Skeletal muscle satellite cell (primary cell): ENCODE results near the gene DHX15. TPM values are rescaled to one million over a fixed set of nuclear protein-coding genes. Genes with fewer than 3 reads are reported as not detected.
"Not testable (repeated sequence)": the region's sequence is repeated elsewhere in the genome, so short reads cannot be mapped to it uniquely, and the experiment has no call there.

Experiments used
- H3K27me3 ChIP-seq: 2 replicates; pipeline ENCODE4 v1.7.0; 2013; ENCODE audit warnings: low read length; ENCODE audit not compliant: control insufficient read depth, insufficient read depth
- H3K36me3 ChIP-seq: 2 replicates; pipeline ENCODE4 v1.7.0; 2013; ENCODE audit warnings: mild to moderate bottlenecking, control low read depth, low read length; ENCODE audit not compliant: insufficient read depth
- H3K4me1 ChIP-seq: 2 replicates; pipeline ENCODE4 v1.7.0; 2013; ENCODE audit warnings: low read length; ENCODE audit not compliant: control insufficient read depth, insufficient read depth
- H3K4me2 ChIP-seq: 2 replicates; pipeline ENCODE4 v1.7.0; 2013; ENCODE audit warnings: mild to moderate bottlenecking, low read length
- H3K4me3 ChIP-seq: 2 replicates; pipeline ENCODE4 v1.7.0; 2013; ENCODE audit warnings: low read length
- H3K9ac ChIP-seq: 2 replicates; pipeline ENCODE4 v1.7.0; 2013; ENCODE audit warnings: mild to moderate bottlenecking, low read depth, low read length, moderate library complexity
- H3K9me3 ChIP-seq: replicated peaks from 2 replicates; pipeline ENCODE4 v1.7.0; 2013; ENCODE audit warnings: mild to moderate bottlenecking, control low read depth, low read length
- small RNA-seq: library from RNA; depleted of rRNA; stranded (forward); fragments of <200 nt; gene quantifications from one replicate; pipeline ENCODE3, GENCODE V24; 2012

The DHX15 gene

GRCh38 chr4:24507439-24507838 lies 76.9 kb downstream of the DHX15 start:
- Histone ChIP-seq H3K9ac (no peak overlapping the region), H3K9me3 (no peaks in the 10 kb centered on the region), H3K27me3 (no peaks in the 10 kb centered on the region), H3K4me2 (no peak overlapping the region), H3K4me3 (no peak overlapping the region), H3K4me1 (no peaks in the 10 kb centered on the region), H3K36me3 (no peaks in the 10 kb centered on the region)

GRCh38 chr4:24503090-24503489 lies 81.3 kb downstream of the DHX15 start:
- H3K36me3 ChIP-seq, H3K4me1 ChIP-seq, H3K4me3 ChIP-seq, H3K4me2 ChIP-seq, H3K27me3 ChIP-seq, H3K9ac ChIP-seq, H3K9me3 ChIP-seq: not testable (repeated sequence)

- Histone ChIP-seq H3K4me1 (no peaks in the 10 kb centered on the region), H3K9ac (no peak overlapping the region), H3K9me3 (no peaks in the 10 kb centered on the region), H3K4me2 (no peak overlapping the region), H3K4me3 (no peak overlapping the region), H3K27me3 (peaks cover 13% of the 10 kb centered on the region), H3K36me3 (no peaks in the 10 kb centered on the region)
Measured at GRCh38 chr4:24497221-24497620, 87.1 kb downstream of the DHX15 start.

GRCh38 chr4:24496597-24496996 lies 87.8 kb downstream of the DHX15 start:
- Histone ChIP-seq H3K9me3 (no peaks in the 10 kb centered on the region), H3K36me3 (no peaks in the 10 kb centered on the region)

GRCh38 chr4:24495388-24495787 lies 89.0 kb downstream of the DHX15 start:
- Histone ChIP-seq H3K4me2 (no peak overlapping the region), H3K36me3 (no peaks in the 10 kb centered on the region), H3K4me1 (no peaks in the 10 kb centered on the region), H3K9ac (no peak overlapping the region), H3K4me3 (no peak overlapping the region), H3K27me3 (peaks cover 13% of the 10 kb centered on the region), H3K9me3 (no peaks in the 10 kb centered on the region)

More at GRCh38 chr4:24496597-24496996, 87.8 kb downstream of the DHX15 start:
- Histone ChIP-seq H3K9ac (no peak overlapping the region), H3K4me3 (no peak overlapping the region), H3K4me1 (no peaks in the 10 kb centered on the region), H3K27me3 (peaks cover 13% of the 10 kb centered on the region), H3K4me2 (no peak overlapping the region)

- Histone ChIP-seq H3K9me3 (no peaks in the 10 kb centered on the region), H3K4me2 (no peak overlapping the region), H3K4me1 (no peaks in the 10 kb centered on the region), H3K4me3 (no peak overlapping the region), H3K27me3 (peaks cover 30% of the 10 kb centered on the region), H3K36me3 (no peaks in the 10 kb centered on the region), H3K9ac (no peak overlapping the region)
Measured at GRCh38 chr4:24489870-24490269, 94.5 kb downstream of the DHX15 start.

GRCh38 chr4:24488399-24489164 lies 95.8 kb downstream of the DHX15 start:
- H3K9me3 ChIP-seq: no peaks in the 10 kb centered on the region
- H3K9ac ChIP-seq: no peak overlapping the region
- H3K4me1 ChIP-seq: no peaks in the 10 kb centered on the region
- no peak overlapping the region for H3K4me2 ChIP-seq
- peaks cover 25% of the 10 kb centered on the region for H3K27me3 ChIP-seq
- H3K36me3 ChIP-seq: no peaks in the 10 kb centered on the region
- no peak overlapping the region for H3K4me3 ChIP-seq

- no peaks in the 10 kb centered on the region for H3K36me3 ChIP-seq
- H3K9ac ChIP-seq: no peak overlapping the region
- no peaks in the 10 kb centered on the region for H3K4me1 ChIP-seq
- H3K4me3 ChIP-seq: no peak overlapping the region
- H3K4me2 ChIP-seq: no peak overlapping the region
- peaks cover 20% of the 10 kb centered on the region for H3K27me3 ChIP-seq
- H3K9me3 ChIP-seq: no peaks in the 10 kb centered on the region
Measured at GRCh38 chr4:24482871-24483270, 101.5 kb downstream of the DHX15 start.

- no peak overlapping the region for H3K9ac ChIP-seq
- H3K9me3 ChIP-seq: no peaks in the 10 kb centered on the region
- H3K4me2 ChIP-seq: no peak overlapping the region
- no peak overlapping the region for H3K4me3 ChIP-seq
- H3K27me3 ChIP-seq: peaks cover 22% of the 10 kb centered on the region
- peaks cover 5% of the 10 kb centered on the region for H3K4me1 ChIP-seq
- H3K36me3 ChIP-seq: no peaks in the 10 kb centered on the region
Measured at GRCh38 chr4:24477919-24478318, 106.4 kb downstream of the DHX15 start.

Small RNAs within 50 kb of the gene (small RNA-seq; reads per million reads assigned to genes)
- gene MIR573: 2.5 reads per million, percentile 72 among the genes with 10 or more reads in this experiment
- gene RN7SL16P: not detected
